ENCODE results near the gene MANSC1.
"Not testable (repeated sequence)": the region's sequence is repeated elsewhere in the genome, so short reads cannot be mapped to it uniquely, and the experiment has no call there.

MANSC1 gene

DNA sequence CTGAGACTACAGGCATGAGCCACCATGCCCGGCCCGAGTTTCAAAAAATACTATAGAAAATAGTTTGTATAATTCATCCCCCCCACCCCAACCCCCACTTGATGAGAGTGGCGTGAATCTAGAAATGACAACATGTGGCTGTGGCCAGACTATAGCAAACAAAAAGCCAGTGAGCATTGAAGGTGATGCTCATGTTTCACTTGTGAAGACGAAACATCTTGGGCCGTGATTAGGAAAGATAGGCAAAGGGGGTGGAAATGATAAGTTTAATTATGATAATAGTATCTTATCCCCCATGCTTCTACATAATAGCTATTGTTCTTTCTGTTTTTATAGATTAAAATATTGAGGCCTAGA lies 15.4 kb upstream of the MANSC1 start:
- DNase-seq (ENCODE audit: low read depth), result no peak

DNA sequence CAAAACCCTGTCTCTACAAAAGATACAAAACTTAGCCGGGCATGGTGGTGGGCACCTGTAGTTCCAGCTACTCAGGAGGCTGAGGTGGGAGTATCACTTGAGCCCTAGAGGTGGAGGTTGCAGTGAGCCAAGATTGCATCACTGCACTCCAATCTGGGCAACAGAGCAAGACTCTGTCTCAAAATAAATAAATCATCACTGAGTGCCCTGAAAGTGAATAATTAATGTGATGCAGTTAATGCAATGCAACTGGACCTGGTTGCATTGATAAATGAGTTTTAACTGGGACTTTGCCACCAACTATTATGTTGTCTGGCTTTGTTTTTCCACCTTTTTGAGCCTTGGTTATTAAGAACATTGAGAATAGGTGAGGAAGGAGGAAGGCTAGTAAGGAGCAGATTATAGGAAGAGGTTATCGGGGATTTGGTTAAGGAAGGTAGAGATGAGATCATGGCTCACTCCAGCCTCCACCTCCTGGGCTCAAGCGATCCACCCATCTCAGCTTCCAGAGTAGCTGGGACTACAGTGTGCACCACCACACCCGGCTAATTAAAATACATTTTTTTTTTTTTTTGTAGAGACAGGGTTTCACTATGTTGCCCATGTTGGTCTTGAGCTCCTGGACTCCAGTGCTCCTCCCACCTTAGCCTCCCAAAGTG lies 14.9 kb upstream of the MANSC1 start:
- DNase-seq (ENCODE audit: low read depth), result no peak

DNA sequence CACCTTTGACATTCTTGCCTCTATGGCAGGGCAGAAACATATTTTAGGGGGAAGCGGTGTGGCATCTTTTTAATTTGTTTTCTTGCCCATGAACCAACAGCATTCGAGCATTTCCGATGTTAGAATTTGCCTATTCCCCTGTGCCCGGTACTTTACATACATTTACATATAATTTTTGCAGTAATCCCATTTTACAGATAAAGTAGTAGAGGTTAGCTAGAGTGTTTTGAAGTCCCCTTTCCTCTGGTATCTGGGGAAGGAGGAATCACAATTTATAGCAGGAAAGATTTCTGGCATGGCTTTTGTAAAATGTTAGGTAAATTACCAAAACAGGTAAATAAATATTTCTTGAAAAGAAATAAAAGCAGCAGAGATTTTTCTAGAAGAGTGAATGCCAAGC lies 8.5 kb upstream of the MANSC1 start:
- DNase-seq (ENCODE audit: low read depth), result no peak

DNA sequence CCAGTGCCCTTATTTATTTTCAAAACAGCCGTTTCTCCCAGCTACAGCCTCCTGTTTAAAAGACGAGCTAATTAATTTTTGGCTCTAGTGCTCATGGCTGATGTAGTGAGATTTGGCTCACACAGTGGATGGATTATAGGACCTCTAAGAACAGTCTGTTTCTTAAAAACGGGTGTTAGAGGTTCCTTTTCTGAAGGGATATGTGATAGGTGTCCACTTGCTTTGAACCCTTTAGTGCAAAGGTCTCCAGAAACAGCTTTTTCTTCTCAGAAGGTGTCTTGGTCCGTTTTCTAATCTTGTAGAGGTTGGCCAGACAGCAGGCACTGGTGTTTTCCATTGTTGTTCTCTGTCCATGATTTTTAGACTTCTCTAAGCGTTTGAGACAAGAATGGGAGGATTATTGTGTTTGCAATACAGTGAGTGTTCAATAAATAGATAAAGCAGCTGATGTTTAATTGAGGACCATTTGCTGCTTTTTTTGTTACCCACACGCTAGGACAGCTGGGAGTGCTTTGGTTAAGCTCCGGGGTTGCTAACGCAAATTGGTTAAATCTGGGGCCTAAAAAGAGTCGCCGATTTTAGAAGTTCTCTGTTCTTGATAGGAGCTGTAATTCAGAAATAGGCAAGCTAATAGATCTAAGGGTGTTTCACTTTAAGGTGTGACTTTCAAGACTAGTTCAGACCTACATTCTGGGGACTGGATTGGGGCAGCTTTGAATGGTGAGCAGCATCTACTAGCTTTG lies 7.8 kb upstream of the MANSC1 start:
- no peak for DNase-seq (ENCODE audit: low read depth)

DNA sequence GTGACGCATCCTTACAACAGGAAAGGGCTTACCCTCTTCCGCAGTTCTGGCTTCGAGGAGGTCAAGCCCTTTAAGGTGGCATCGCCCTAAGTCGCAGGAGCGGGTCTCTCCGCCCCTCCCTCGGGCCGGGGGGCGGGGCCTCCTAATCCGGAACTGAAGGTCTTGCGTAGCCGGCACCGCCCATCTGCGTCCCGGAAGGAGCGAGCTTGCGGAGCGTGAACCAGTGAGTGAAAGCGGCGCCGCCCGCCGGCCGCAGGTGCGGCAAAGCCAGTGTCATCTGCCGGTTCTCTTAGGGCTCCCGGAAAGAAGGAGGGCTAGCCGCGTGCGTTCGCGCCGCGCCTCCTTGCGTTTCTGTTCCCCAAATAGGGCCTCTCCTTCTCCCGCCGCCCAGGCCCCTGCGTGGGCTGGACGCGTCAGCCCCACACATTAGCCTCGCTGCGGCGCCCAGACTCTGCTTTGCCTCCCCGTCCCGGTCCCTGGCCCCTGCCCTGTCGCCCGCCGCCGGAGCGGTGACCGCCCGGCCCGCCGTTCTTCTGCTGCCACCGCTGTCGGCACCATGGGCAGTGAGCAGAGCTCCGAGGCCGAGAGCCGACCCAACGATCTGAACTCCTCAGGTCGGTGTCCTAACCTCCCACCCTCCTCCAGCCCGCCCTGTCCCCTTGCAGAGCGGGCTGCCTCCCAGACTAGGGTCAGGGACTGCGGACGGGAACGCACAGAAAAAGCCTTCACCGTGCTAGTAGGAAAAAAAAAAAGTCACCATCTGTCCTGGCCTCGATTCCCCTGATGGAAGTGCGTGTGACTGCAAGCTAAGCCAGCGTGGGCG lies 7.1 kb upstream of the MANSC1 start, which contains the start of gene BORCS5:
Gene BORCS5 (plus strand): TSS at position 183 of the 823 bp plus-strand sequence. CDS start 374 bp downstream, at position 557.
- peak; percentile 98 for DNase-seq (ENCODE audit: low read depth)

DNA sequence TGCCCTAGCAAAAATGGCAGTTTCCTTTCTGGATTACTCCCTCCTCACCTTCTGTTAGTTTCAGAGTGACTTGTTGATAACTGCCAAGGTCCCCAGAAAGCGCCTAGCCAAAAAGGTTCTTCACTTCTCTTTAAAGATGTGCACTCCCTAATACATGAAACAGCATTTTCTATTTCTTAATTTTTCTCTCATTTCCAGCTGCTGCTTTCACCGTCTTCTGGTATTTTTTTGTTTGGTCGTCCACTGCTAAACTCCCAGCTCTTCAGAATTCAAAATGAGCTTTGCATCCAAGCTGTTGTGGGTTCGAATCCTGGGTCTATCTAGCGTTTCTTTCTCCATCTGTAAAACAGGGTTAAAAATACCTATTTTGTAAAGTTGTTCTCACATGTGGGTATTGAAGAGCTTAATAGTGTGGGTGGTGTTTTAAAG lies 6.4 kb upstream of the MANSC1 start:
- no peak for DNase-seq (ENCODE audit: low read depth)

DNA sequence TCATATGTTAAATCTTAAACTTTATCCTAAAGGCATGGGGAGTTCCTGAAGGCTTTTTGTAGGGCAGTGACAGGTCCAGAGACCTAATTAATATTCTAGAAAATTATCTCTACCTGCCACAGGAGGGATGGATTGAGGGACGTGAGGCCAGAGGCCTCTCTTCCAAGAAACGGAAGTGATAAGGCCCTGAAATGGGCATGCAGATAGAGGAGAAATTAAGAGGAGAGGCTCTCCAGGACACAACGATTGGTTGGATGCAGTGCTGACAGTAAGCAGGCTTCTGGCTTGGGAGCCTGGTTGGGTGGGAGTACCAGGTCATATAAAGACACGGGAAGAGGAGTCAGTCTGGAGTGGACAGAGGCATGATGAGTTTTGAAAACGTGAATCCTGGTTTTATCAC lies 3.8 kb upstream of the MANSC1 start:
- no peak for DNase-seq (ENCODE audit: low read depth)

DNA sequence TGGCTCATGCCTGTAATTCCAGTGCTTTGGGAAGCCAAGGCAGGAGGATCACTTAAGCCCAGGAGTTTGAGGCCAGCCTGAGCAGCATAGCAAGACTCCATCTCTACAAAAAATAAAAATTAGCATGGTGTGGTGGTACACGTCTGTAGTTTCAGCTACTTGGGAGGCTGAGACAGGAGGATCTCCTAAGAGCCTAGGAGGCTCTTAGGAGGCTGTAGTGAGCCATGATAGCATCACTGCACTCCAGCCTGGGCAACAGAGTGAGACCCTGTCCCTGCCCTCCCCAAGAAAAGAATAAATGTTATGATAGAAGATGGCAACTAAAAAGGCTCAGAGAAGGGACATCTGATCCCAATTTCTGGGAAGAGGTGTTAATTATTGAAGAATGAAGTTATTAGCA lies 3.2 kb upstream of the MANSC1 start:
- no peak for DNase-seq (ENCODE audit: low read depth)

DNA sequence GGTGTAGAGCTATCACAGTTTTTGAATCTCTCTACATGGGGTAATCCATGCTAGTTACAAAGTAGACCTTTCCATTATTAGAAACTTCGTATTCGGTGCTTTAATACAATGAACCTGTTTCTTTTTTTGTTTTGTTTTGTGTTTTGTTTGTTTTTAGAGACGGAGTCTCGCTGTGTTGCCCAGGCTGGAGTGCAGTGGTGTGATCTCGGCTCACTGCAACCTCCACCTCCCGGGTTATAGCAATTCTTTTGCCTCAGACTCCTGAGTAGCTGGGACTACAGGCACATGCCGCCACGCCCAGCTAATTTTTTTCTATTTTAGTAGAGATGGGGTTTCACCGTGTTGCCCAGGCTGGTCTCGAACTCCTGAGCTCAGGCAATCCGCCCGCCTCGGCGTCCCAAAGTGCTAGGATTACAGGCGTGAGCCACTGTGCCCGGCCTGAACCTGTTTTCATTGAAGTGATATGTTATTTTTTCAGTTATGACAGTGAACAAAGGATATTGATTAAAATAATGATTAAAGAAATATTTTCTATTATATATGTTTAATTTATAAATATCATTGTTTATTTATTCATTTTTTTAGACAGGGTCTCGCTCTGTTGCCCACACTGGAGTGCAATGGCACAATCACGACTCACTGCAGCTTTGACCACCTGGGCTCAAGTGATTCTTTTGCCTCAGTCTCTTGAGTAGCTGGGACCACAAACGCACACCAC lies 1.6 kb upstream of the MANSC1 start:
- DNase-seq (ENCODE audit: low read depth), result not testable (repeated sequence)

DNA sequence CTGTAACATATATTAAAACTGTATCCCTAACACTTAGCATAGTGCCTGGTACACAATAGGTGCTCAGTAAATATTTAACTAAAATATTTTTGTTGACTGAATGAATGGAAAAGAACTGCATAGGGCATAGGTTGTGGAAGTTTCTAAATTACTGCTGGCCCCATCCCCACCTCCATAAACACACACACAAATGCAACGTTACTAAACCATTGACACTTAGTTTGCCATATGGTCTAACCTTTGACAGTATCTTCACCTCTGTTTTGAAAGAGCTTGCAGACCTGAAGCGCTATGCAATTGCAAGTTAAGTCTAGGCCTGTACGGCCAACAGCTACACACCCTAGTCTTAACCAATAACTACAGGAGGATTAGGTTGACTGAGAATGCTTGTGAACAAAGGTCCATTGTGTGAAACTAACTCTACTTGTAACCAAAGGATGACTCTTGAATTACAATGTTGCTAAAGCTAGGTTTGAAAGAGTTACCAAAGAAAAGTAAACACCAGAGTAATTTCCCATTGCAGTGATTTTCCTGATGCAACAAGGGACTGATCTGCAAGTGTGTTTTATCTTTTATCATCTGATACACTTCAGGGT lies 924 bp upstream of the MANSC1 start:
- no peak for DNase-seq (ENCODE audit: low read depth)

DNA sequence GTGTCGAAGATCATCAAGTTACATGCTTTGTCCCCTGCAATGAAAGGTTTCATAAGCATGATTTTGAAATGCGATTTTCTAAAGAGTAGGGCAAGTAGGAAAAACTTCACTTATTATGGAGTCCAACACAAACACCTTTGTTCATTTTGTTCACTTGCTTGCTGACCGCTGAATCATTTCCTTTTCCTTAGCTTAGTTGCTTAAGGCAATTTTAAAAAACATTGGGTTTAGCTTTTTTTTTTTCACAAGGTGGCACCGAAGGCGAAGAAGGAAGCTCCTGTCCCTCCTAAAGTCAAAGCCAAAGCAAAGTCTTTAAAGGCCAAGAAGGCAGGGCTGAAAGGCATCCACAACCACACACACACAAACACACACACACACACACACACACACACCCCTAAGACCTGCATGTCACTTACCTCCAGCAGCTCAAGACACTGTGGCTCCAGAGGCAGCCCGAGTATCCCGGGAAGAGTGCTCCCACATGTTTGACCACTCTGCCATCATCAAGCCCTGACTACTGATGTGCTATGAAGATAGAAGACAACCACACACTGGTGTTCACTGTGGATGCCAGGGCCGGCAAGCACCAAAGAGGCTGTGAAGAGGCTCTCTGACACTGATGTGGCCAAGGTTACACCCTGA lies 11.4 kb downstream of the MANSC1 start:
- no peak for DNase-seq (ENCODE audit: low read depth)

DNA sequence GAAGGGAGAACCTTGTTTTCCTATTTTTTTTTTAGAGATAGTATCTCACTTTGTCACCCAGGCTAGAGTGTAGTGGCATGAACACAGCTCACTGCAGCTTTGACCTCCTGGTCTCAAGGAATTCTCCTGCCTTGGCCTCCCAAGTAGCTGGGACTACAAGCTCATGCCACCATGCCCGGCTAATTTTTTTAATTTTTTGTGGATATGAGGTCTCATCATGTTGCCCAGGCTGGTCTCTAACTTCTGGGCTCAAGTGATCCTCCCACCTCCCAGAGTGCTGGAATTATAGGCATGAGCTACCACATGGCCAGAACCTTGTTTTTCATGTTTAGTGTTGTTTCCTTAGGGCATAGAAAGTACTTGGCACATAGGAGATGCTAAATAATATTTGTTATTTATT lies 13.5 kb downstream of the MANSC1 start:
- no peak for DNase-seq (ENCODE audit: low read depth)

DNA sequence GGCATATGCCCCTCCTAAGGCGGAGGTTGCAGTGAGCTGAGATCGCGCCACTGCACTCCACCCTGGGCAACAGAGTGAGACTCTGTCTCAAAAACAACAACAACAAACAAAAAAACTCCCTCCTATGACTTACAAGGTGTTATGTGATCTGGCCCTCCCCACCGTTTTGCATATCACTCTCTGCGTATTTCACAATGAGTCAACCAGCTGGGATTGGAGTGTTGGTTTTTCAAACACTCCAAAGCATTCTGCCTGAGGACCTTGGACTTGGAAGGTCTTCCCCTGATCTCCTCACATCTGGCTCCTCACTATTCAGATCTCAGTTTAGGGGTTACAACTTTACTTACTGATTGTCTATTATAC lies 14.0 kb downstream of the MANSC1 start:
- DNase-seq (ENCODE audit: low read depth), result no peak

DNA sequence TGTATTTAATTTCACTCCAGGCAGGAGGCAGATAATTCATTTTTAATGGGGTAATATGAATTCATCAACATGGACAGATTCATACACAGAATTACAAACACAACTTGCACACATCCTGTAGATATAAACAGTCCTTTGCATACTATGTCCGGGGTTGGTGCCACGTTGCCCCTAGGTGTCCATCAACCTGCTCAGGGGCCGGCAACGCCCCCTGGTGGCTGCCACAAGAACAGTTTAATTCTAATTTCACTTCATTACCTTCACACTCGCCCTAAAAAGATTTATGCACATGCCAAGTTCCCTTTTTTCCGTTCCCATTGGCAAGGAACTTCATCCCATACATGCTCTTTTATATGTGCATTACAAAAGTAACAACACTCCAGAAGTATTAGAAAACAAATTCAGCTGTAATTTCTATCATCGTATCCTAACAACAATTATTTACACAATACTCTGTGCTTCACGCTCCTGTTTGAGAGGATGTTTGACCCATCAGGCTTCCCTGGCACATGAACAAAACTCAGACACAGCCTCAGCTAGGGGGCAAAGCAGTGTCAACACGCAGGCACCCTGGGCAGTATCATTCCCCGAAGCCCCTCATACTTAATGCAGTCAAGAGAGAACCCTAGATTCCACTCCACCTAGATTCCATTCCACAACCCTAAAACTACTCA lies 15.5 kb downstream of the MANSC1 start:
- DNase-seq (ENCODE audit: low read depth), result peak; percentile 55

DNA sequence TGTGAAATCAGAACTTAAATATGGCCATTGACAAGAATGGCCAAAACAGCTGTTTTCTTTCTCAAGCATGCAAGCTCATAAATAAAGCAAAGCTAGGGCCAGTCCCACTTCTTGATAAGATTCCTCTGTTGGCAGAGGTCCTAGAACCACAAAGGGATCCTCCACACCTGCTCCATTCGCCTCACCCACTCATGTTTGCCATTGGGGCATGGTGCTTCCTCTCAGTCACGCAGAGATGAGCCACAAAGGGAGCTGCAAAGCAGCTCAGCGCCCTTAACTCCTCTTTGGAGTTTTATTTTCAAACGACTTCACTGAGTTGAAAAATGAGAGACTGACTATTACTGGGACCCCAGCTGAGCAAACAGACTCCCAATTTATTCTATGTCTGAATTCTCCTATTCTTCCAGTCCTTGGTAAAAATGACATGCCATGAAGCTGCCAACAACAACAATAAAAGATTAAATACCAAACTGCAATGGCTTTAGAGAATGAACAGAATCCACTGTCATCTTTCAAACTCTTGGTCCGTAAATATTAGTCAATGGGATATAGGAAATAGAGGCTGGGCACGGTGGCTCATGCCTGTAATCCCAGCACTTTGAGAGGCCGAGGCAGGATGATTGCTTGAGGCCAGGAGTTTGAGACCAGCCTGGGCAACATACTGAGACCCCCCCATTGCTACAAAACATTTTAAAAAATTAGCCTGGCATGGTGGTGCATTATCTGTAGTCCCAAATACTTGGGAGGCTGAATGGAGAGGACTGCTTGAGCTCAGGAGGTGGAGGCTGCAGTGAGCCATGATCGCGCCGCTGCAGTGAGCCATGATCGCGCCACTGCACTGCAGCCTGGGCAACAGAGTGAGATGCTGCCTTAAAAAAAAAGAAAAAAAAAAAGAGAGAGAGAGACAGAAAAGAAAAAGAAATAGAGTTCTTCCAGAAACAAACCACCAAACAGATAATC lies 16.4 kb downstream of the MANSC1 start:
- no peak for DNase-seq (ENCODE audit: low read depth)

DNA sequence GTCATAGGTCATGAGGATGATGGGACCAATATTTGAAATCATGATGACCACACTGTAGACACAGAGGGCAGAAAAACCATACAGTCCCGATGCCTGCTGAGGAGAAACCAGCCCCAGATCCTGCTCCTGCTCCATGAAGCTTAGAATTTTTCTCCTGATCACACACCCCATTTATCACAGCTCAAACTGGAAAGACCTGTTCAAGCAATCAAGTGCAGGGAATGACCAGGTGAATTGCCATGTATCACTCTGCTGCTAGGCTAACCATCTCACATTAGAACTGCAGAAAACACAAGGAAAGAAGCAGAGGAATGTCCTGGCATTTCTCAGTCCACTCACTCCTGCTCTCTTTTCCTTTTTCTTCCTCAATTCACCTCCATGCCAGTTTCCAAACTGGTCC lies 18.1 kb downstream of the MANSC1 start:
- DNase-seq (ENCODE audit: low read depth), result no peak

DNA sequence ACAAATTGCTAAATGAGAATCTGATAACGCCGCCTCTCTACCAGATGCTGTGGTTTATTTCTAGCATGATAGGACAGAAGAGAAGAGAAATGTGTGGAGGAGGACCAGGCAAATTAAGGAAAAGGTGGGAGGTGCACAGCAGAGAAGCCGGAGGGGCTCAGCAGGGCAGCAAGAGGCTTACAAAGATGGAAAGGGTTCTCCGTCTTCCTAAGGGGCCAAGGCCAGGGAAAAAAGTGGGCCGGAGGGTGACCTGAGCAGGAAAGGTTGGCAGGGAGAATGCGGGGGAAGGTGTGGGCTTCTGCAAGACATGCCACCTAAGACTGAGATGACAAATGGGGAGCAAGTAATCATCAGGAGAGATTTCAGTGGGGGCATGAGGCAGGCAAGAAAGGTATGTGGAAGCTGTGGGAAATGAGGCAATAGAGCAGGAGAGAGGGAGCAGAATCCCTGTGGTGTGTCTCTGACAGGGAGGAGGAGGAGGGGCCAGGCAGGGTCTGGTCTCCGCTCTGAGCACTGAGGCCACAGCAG lies 18.7 kb downstream of the MANSC1 start:
- no peak for DNase-seq (ENCODE audit: low read depth)

DNA sequence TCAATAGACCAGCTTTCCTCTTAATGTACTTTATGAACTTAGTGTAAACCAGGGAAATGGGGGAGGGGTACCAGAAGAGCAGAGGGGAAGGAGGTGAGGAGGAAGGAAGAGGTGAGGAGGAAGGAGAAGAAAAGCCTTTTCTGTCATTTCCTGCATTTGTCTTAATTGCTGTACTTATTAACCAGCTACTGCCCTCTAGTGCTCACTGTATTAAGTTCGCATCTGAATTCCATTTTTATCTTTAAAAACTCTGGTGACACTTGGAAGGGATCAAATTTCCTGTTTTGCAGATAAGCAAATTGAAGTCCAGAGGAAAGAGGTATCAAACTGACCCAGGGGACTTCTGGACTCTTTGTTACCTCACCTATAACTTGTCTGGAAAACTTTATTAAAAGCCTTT lies 22.2 kb downstream of the MANSC1 start:
- DNase-seq (ENCODE audit: low read depth), result no peak

DNA sequence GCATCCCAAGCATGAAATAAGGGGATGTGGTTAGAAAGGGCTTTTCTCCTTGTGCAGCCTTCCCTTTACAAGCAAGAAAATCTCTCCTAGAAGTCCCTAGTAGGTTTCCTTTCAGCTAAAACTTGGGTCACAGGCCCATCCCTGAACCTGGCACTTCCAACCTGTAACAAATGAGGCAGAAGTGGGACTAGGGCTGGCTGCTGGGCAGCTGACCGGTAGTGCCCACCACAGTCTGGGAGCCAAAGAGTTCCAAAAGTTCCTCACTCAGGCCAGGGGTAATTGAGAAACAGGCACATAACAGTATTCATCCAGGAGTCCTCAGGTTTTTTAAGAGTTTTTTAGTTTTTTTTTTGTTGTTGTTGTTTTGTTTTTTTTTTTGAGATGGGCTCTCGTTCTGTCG lies 23.8 kb downstream of the MANSC1 start:
- no peak for DNase-seq (ENCODE audit: low read depth)

Data from activated T-cell treated with anti-CD3 and anti-CD28 coated beads for 48 hours (primary cell).